Osteocyte (in vitro differentiated cells): ENCODE results near the gene ZFHX3. TPM values are rescaled to one million over a fixed set of nuclear protein-coding genes. Genes with fewer than 3 reads are reported as not detected.

Experiments
- DNase-seq: peaks from one replicate; pipeline ENCODE4 v3.0.0; 2021; ENCODE audit warnings: mixed read lengths; ENCODE audit not compliant: unreplicated experiment; ENCODE audit errors: extremely low spot score
- H3K27ac Mint-ChIP-seq: one replicate; pipeline ENCODE4 v1.8.0; 2021; ENCODE audit warnings: mild to moderate bottlenecking, mixed read lengths; ENCODE audit not compliant: unreplicated experiment
- H3K27me3 Mint-ChIP-seq: one replicate; pipeline ENCODE4 v1.8.0; 2021; ENCODE audit warnings: mixed read lengths; ENCODE audit not compliant: unreplicated experiment
- H3K36me3 Mint-ChIP-seq: one replicate; pipeline ENCODE4 v1.8.0; 2021; ENCODE audit warnings: mixed read lengths; ENCODE audit not compliant: unreplicated experiment
- H3K4me1 Mint-ChIP-seq: one replicate; pipeline ENCODE4 v1.8.0; 2021; ENCODE audit warnings: mixed read lengths; ENCODE audit not compliant: unreplicated experiment
- H3K4me3 Mint-ChIP-seq: one replicate; pipeline ENCODE4 v1.8.0; 2021; ENCODE audit warnings: mild to moderate bottlenecking, moderate library complexity, mixed read lengths; ENCODE audit not compliant: unreplicated experiment
- H3K9me3 Mint-ChIP-seq: one replicate; pipeline ENCODE4 v1.8.0; 2021; ENCODE audit warnings: mixed read lengths; ENCODE audit not compliant: unreplicated experiment
- CTCF ChIP-seq: fragments of 200-600 bp; sonication (generic); IDR thresholded peaks from 2 replicates; pipeline ENCODE4 v1.5.0; 2021; ENCODE audit warnings: antibody characterized with exemption, mild to moderate bottlenecking, moderate library complexity
- total RNA-seq: library from RNA; stranded (reverse); gene quantifications from 2 replicates; pipeline ENCODE4 v1.2.1, GENCODE V29; 2021

ZFHX3 gene
- total RNA-seq, 1 donor from 2014 or later, result 89.1 TPM

GRCh38 chr16:72853575-72854266 is 194.2 kb downstream of the ZFHX3 start:
- Mint-ChIP-seq H3K4me3 (no peak overlapping the region), H3K27me3 (no peaks in the 10 kb centered on the region), H3K27ac (peak overlapping the region; percentile 99), H3K36me3 (peaks cover 8% of the 10 kb centered on the region), H3K9me3 (no peaks in the 10 kb centered on the region), H3K4me1 (peaks cover 65% of the 10 kb centered on the region)
- TF ChIP-seq CTCF, result no peak
- no peak for DNase-seq

DNA sequence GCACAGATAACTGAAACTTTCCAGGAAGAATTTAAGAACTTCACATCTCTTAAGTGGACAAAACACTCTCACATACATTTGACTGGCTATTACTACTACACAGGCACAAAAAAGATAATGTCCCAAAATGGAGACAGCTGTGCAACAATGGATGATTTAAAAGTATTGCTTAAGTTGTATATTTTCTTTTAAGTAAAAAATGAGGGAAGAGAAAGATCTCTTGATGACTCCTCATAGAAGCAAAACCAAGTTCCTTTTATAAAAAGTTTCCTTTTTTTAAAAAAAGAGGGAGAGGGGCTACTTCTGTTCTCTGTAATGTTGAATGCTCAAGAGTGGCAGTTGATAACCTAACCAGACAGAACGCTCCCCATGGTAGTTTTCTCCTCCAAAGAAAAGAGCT is 195.5 kb downstream of the ZFHX3 start:
- H3K9me3 Mint-ChIP-seq, result no peaks in the 10 kb centered on the region
- peaks cover 8% of the 10 kb centered on the region for H3K36me3 Mint-ChIP-seq
- H3K27me3 Mint-ChIP-seq, result no peaks in the 10 kb centered on the region
- TF ChIP-seq CTCF, result no peak
- DNase-seq, result no peak
- peak overlapping the region; percentile 99 for H3K27ac Mint-ChIP-seq
- H3K4me1 Mint-ChIP-seq, result peaks cover 66% of the 10 kb centered on the region
- no peak overlapping the region for H3K4me3 Mint-ChIP-seq

GRCh38 chr16:72850853-72851252 is 197.1 kb downstream of the ZFHX3 start:
- H3K36me3 Mint-ChIP-seq, result peaks cover 8% of the 10 kb centered on the region

DNA sequence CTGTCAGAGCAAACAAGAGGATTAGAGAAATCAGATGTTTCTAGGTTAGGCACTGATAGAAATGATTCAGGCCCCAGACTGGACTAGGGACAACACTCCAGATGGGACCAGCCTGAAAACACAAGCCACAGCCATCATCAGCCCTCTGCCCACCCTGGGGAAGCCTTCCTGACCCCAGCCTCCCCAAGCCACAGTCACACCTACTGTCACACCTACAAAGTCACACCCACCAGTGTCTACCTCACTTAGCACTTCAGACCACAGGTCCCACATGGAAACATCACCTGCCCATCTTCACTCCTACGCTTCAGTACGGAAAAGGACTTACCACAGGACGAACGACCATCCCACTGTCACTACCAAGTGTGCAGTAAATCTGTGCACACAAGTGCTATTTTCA is 197.9 kb downstream of the ZFHX3 start:
- DNase-seq, result no peak
- H3K27ac Mint-ChIP-seq, result peak overlapping the region; percentile 99
- H3K9me3 Mint-ChIP-seq, result no peaks in the 10 kb centered on the region
- H3K27me3 Mint-ChIP-seq, result no peaks in the 10 kb centered on the region
- TF ChIP-seq CTCF, result no peak
- H3K4me3 Mint-ChIP-seq, result peak overlapping the region; percentile 8
- H3K4me1 Mint-ChIP-seq, result peaks cover 89% of the 10 kb centered on the region
- peaks cover 8% of the 10 kb centered on the region for H3K36me3 Mint-ChIP-seq

More at GRCh38 chr16:72850853-72851252, 197.1 kb downstream of the ZFHX3 start:
- no peak for TF ChIP-seq CTCF
- H3K4me3 Mint-ChIP-seq, result peak overlapping the region; percentile 53
- peaks cover 81% of the 10 kb centered on the region for H3K4me1 Mint-ChIP-seq
- H3K27me3 Mint-ChIP-seq, result no peaks in the 10 kb centered on the region
- H3K27ac Mint-ChIP-seq, result peak overlapping the region; percentile 99
- DNase-seq, result no peak
- no peaks in the 10 kb centered on the region for H3K9me3 Mint-ChIP-seq

DNA sequence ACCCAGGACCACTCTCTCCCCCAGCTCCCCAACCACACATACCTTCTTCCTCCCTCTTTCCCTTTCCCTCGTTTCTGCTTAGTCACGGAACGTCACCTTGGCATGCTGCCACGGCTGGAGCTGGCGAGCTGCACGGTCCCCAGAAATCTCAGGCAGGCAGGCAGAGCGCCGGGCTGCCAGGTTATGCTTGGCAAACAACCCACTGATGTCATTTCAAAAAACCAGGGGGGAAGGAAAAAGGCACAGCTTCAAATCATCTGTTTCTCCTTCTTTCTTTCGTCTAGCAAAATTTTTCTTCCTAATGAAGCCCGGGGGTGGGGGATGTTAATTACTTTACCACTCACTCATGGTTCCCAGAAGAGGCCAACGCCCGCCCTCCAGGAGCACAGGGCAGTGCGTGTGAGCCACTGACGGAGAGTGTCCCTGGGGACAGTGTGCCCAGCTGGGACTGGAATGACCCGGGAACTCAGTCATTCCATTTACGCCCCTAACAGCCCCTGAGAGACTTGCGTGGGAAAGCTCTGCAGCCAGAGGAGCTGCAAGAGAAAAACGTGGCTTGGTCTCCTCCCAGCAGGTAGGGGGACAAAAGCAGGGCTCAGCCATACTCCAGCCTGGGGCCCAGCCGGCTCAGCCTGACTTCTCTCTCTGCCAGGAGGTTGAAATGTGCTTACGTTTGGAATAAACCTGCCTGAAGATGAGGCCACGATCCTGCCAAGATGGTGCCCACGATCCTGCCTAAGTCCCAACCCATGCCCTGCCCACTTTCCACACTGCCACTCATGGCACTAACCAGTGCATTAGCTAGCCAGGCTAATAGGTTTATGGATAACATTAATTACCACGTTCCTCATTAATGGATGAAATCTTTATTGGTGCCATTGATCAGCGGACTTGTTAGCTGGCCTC is 198.9 kb downstream of the ZFHX3 start:
- peak; percentile 13 for TF ChIP-seq CTCF
- H3K36me3 Mint-ChIP-seq, result peaks cover 10% of the 10 kb centered on the region
- no peaks in the 10 kb centered on the region for H3K9me3 Mint-ChIP-seq
- no peaks in the 10 kb centered on the region for H3K27me3 Mint-ChIP-seq
- peak; percentile 98 for DNase-seq
- peak overlapping the region; percentile 59 for H3K4me3 Mint-ChIP-seq
- H3K27ac Mint-ChIP-seq, result peak overlapping the region; percentile 99
- peaks cover 92% of the 10 kb centered on the region for H3K4me1 Mint-ChIP-seq
